Activated CD8-positive, alpha-beta T cell treated with anti-CD3 and anti-CD28 coated beads for 36 hours (primary cell): ENCODE measurements around the gene TRAK1. TPM values are rescaled to one million over a fixed set of nuclear protein-coding genes. Genes with fewer than 3 reads are reported as not detected.

ENCODE experiments used
- ATAC-seq: fragments of 200-7000 bp; cut with Tn5 transposase; one replicate; pipeline ENCODE4 v1.10.0; 2021; ENCODE audit warnings: mild to moderate bottlenecking, moderate library complexity
- CTCF ChIA-PET: fragments of 350-600 bp; sonication (Branson Sonifier 250); formaldehyde crosslinking; loops from one replicate; lab custom pipeline; 2021; ENCODE audit warnings: antibody characterized with exemption; lab: Charles Lee
- POLR2A ChIA-PET: fragments of 350-600 bp; sonication (Branson Sonifier 250); formaldehyde crosslinking; loops from one replicate; lab custom pipeline; 2021; ENCODE audit warnings: antibody characterized with exemption; lab: Charles Lee
- DNase-seq: peaks from one replicate; pipeline ENCODE4 v3.0.0-alpha.2; 2020
- H3K27ac Mint-ChIP-seq: one replicate; pipeline ENCODE4 v1.8.0; 2021; ENCODE audit warnings: mild to moderate bottlenecking, mixed read lengths
- H3K27me3 Mint-ChIP-seq: one replicate; pipeline ENCODE4 v1.8.0; 2021; ENCODE audit warnings: mixed read lengths
- H3K36me3 Mint-ChIP-seq: one replicate; pipeline ENCODE4 v1.8.0; 2021; ENCODE audit warnings: low read depth, mixed read lengths
- H3K4me1 Mint-ChIP-seq: one replicate; pipeline ENCODE4 v1.8.0; 2021; ENCODE audit warnings: low read depth, mixed read lengths
- H3K4me3 Mint-ChIP-seq: one replicate; pipeline ENCODE4 v1.8.0; 2021; ENCODE audit warnings: mild to moderate bottlenecking, moderate library complexity, mixed read lengths
- H3K9me3 Mint-ChIP-seq: one replicate; pipeline ENCODE4 v1.8.0; 2021; ENCODE audit warnings: mixed read lengths
- CTCF ChIP-seq: fragments of 200-600 bp; IDR thresholded peaks from one replicate; pipeline ENCODE4 v1.8.0; 2022; ENCODE audit warnings: antibody characterized with exemption, mild to moderate bottlenecking
- intact Hi-C: fragments of 100-400 bp; cut with micrococcal nuclease; formaldehyde crosslinking; loops from one replicate; pipeline ENCODE4 v1.10.0; 2022
- total RNA-seq, 2 experiments: library from RNA; stranded (reverse); gene quantifications; one replicate each; pipeline ENCODE4 v1.2.3, GENCODE V29; 2021

Gene TRAK1
- total RNA-seq, 2 experiments from 2014 or later, result 24.1 to 24.3 TPM

GRCh38 chr3:42157540-42158538 is 66.7 kb downstream of the TRAK1 start:
- POLR2A ChIA-PET, result no interaction called here
- H3K4me1 Mint-ChIP-seq, result peaks cover 23% of the 10 kb centered on the region

GRCh38 chr3:42159147-42159546 is 68.0 kb downstream of the TRAK1 start:
- H3K27ac Mint-ChIP-seq, result no peak overlapping the region
- H3K27me3 Mint-ChIP-seq, result no peaks in the 10 kb centered on the region
- POLR2A ChIA-PET, result interaction anchor here (0.9 kb wide), 1 partner anchor 8 kb away, joined by 3 read pairs; no protein-coding TSS in a partner anchor
- no peak for TF ChIP-seq CTCF
- H3K9me3 Mint-ChIP-seq, result no peaks in the 10 kb centered on the region
- DNase-seq (no peak), ATAC-seq (no peak)
- CTCF ChIA-PET, result interaction anchor here (1.2 to 2.8 kb wide), 2 partner anchors 11 to 32 kb away, joined by 3 to 14 read pairs; no protein-coding TSS in a partner anchor
- intact Hi-C loops, result no loop called here
- H3K36me3 Mint-ChIP-seq, result no peaks in the 10 kb centered on the region
- H3K4me3 Mint-ChIP-seq, result peak overlapping the region; percentile 2
- peaks cover 27% of the 10 kb centered on the region for H3K4me1 Mint-ChIP-seq

More at GRCh38 chr3:42157540-42158538, 66.7 kb downstream of the TRAK1 start:
- Mint-ChIP-seq H3K36me3 (no peaks in the 10 kb centered on the region), H3K4me3 (no peak overlapping the region), H3K27me3 (no peaks in the 10 kb centered on the region), H3K27ac (no peak overlapping the region), H3K9me3 (no peaks in the 10 kb centered on the region)
- CTCF ChIA-PET, result interaction anchor here (1.2 to 2.8 kb wide), 2 partner anchors 12 to 33 kb away, joined by 3 to 14 read pairs; no protein-coding TSS in a partner anchor
- intact Hi-C loops, result no loop called here
- no peak for DNase-seq
- no peak for ATAC-seq
- no peak for TF ChIP-seq CTCF

- POLR2A ChIA-PET, result interaction anchor here (0.7 to 0.9 kb wide), 2 partner anchors 8 to 14 kb away, joined by 3 read pairs; no protein-coding TSS in a partner anchor
- peak; percentile 70 for DNase-seq
- peak overlapping the region; percentile 5 for H3K27ac Mint-ChIP-seq
Measured at GRCh38 chr3:42159706-42160472, 68.7 kb downstream of the TRAK1 start.

More at GRCh38 chr3:42159706-42160472, 68.7 kb downstream of the TRAK1 start:
- ATAC-seq, result peak; percentile 91
- Mint-ChIP-seq H3K27me3 (no peaks in the 10 kb centered on the region), H3K36me3 (no peaks in the 10 kb centered on the region), H3K4me3 (peak overlapping the region; percentile 2), H3K9me3 (no peaks in the 10 kb centered on the region), H3K4me1 (peaks cover 29% of the 10 kb centered on the region)
- no peak for TF ChIP-seq CTCF
- CTCF ChIA-PET, result interaction anchor here (2.8 kb wide), 1 partner anchor 31 kb away, joined by 14 read pairs; no protein-coding TSS in a partner anchor
- intact Hi-C loops, result no loop called here
